ENCODE results near the gene POU2AF3. TPM values are rescaled to one million over a fixed set of nuclear protein-coding genes. Genes with fewer than 3 reads are reported as not detected.
"Not testable (repeated sequence)": the region's sequence is repeated elsewhere in the genome, so short reads cannot be mapped to it uniquely, and the experiment has no call there.

The POU2AF3 gene
- total RNA-seq, 2 donors from 2014 or later = 1.0 to 10.9 TPM

- DNase-seq (no peak), ATAC-seq (no peak)
- intact Hi-C loops (cut with DNase I) = no loop called here
- TF ChIP-seq POLR2A (IDR thresholded peaks at IDR 0.05) = no peak
- Histone ChIP-seq H3K36me3 (replicated peaks in 1 of 2; ENCODE audit: insufficient read depth in 1 of 2, low read depth in 2 of 2) (no peaks in the 10 kb centered on the region), H3K9me3 (no peaks in the 10 kb centered on the region), H3K4me3 (no peak overlapping the region), H3K27me3 (no peaks in the 10 kb centered on the region), H3K27ac (peak overlapping the region in 1 of 4 donors; percentile 51), H3K4me1 (peaks cover 16% of the 10 kb centered on the region)
- 70 to 75% methylated on average over 4 to 6 of the region's 6 CpGs for WGBS, 2 donors
Observed at GRCh38 chr11:111310723-111311122, 12.4 kb downstream of the POU2AF3 start.

- Histone ChIP-seq H3K4me1 (peaks cover 16% of the 10 kb centered on the region), H3K4me3 (no peak overlapping the region), H3K36me3 (replicated peaks in 1 of 2; ENCODE audit: insufficient read depth in 1 of 2, low read depth in 2 of 2) (no peaks in the 10 kb centered on the region), H3K27me3 (no peaks in the 10 kb centered on the region), H3K27ac (no peak overlapping the region), H3K9me3 (no peaks in the 10 kb centered on the region)
- DNase-seq (no peak), ATAC-seq (no peak)
- 8 to 18% methylated on average over 1 of the region's 1 CpG for WGBS, 2 donors
- intact Hi-C loops (cut with DNase I) = no loop called here
- no peak for TF ChIP-seq POLR2A (IDR thresholded peaks at IDR 0.05)
- TF ChIP-seq, protein P1, sequence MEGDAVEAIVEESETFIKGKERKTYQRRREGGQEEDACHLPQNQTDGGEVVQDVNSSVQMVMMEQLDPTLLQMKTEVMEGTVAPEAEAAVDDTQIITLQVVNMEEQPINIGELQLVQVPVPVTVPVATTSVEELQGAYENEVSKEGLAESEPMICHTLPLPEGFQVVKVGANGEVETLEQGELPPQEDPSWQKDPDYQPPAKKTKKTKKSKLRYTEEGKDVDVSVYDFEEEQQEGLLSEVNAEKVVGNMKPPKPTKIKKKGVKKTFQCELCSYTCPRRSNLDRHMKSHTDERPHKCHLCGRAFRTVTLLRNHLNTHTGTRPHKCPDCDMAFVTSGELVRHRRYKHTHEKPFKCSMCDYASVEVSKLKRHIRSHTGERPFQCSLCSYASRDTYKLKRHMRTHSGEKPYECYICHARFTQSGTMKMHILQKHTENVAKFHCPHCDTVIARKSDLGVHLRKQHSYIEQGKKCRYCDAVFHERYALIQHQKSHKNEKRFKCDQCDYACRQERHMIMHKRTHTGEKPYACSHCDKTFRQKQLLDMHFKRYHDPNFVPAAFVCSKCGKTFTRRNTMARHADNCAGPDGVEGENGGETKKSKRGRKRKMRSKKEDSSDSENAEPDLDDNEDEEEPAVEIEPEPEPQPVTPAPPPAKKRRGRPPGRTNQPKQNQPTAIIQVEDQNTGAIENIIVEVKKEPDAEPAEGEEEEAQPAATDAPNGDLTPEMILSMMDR (IDR thresholded peaks at IDR 0.05) = no peak
Observed at GRCh38 chr11:111312076-111312475, 13.7 kb downstream of the POU2AF3 start.

DNA sequence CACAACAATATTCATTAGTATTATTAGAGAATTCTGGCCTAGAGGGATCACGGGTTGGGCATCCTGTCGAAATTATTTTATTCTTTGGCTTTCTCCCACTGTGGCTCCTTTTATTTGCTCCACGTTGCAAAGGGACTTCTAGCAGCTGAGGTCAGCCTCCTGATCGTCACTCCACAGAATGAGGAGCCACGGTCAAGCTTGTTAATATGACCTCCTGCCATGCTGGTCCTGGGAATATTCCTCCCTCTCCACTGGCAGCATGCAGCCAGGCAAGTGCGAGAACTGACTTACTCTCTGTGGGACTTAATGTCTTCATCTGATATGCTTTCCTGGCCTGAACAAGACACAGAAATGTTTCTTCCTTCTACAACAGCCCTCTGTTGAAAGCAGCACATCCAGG is 20.9 kb downstream of the POU2AF3 start:
- Histone ChIP-seq H3K9me3 (no peaks in the 10 kb centered on the region), H3K4me3 (no peak overlapping the region), H3K36me3 (replicated peaks in 1 of 2; ENCODE audit: insufficient read depth in 1 of 2, low read depth in 2 of 2) (no peaks in the 10 kb centered on the region), H3K4me1 (peaks cover 15% of the 10 kb centered on the region), H3K27ac (no peak overlapping the region), H3K27me3 (no peaks in the 10 kb centered on the region)
- TF ChIP-seq, protein P1 (IDR thresholded peaks at IDR 0.05) = no peak
- no peak for TF ChIP-seq POLR2A (IDR thresholded peaks at IDR 0.05)
- intact Hi-C loops (cut with DNase I) = no loop called here
- DNase-seq (no peak), ATAC-seq (no peak)
- 84 to 91% methylated on average over 6 of the region's 6 CpGs for WGBS, 2 donors

DNA sequence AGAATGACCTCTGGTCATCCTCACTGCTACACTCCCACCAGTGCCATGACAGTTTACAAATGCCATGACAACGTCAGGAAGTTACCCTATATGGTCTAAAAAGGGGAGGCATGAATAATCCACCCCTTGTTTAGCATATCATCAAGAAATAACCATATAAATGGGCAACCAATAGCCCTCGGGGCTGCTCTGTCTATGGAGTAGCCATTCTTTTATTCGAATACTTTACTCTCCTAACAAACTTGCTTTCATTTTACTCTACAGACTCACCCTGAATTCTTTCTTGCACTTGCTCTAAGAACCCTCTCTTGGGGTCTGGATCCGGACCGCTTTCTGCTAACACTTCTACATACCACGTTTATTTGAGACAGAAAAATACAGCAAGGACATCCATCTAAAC is 21.9 kb downstream of the POU2AF3 start:
- DNase-seq; H3K4me3 ChIP-seq; H3K36me3 ChIP-seq (replicated peaks in 1 of 2; ENCODE audit: insufficient read depth in 1 of 2, low read depth in 2 of 2); intact Hi-C loops (cut with DNase I); H3K9me3 ChIP-seq; ATAC-seq; H3K27me3 ChIP-seq: not testable (repeated sequence)
- peaks cover 15% of the 10 kb centered on the region for H3K4me1 ChIP-seq
- WGBS, 2 donors = 85 to 89% methylated on average over 6 of the region's 6 CpGs
- peak overlapping the region in 3 of 4 donors; percentile 37 to 74 (median 59) for H3K27ac ChIP-seq

- H3K27me3 ChIP-seq = no peaks in the 10 kb centered on the region
- intact Hi-C loops (cut with DNase I) = no loop called here
- H3K4me1 ChIP-seq = peaks cover 15% of the 10 kb centered on the region
- no peak overlapping the region for H3K4me3 ChIP-seq
- WGBS, 2 donors = 43% methylated on average over 4 to 5 of the region's 5 CpGs
- DNase-seq (peak; percentile 48 to 59 (median 54)), ATAC-seq (peak; percentile 84)
- no peak for TF ChIP-seq POLR2A (IDR thresholded peaks at IDR 0.05)
- TF ChIP-seq, protein P1 (IDR thresholded peaks at IDR 0.05) = no peak
- no peaks in the 10 kb centered on the region for H3K36me3 ChIP-seq (replicated peaks in 1 of 2; ENCODE audit: insufficient read depth in 1 of 2, low read depth in 2 of 2)
- H3K27ac ChIP-seq = peak overlapping the region; percentile 35 to 74 (median 48)
- H3K9me3 ChIP-seq = no peaks in the 10 kb centered on the region
Observed at GRCh38 chr11:111320728-111321568, 22.6 kb downstream of the POU2AF3 start.
